HCT116 (cell line): ENCODE results near the gene YIPF1. TPM values are rescaled to one million over a fixed set of nuclear protein-coding genes. Genes with fewer than 3 reads are reported as not detected.

Experiments used
- ATAC-seq: fragments of 200-7000 bp; cut with Tn5 transposase; 2 replicates; pipeline ENCODE4 v1.9.1; 2020; ENCODE audit warnings: mild to moderate bottlenecking, moderate library complexity
- BruUV-seq: library from RNA; stranded (reverse); fragments of 400-500 nt; replicated peaks from 2 replicates; lab custom pipeline; 2021; lab: Mats Ljungman, UMichigan
- CTCF ChIA-PET: fragments of 300-600 bp; sonication (Branson Sonifier 250); formaldehyde crosslinking; loops from one replicate; lab custom pipeline; 2021; ENCODE audit warnings: antibody characterized with exemption; lab: Charles Lee
- POLR2A ChIA-PET: fragments of 300-600, 350-600 bp; sonication (Branson Sonifier 250); formaldehyde crosslinking; loops from one replicate; lab custom pipeline; 2021; ENCODE audit warnings: antibody characterized with exemption; lab: Charles Lee
- RAD21 ChIA-PET, 2 experiments: fragments of 300-600 bp; sonication (Branson Sonifier 250); formaldehyde crosslinking; loops; one replicate each; lab custom pipeline; 2023; ENCODE audit warnings: low total read pairs in 2 of 2; ENCODE audit not compliant: uncharacterized antibody in 2 of 2, unreplicated experiment in 2 of 2, low non-redundant PET in 1 of 2; lab: Charles Lee
- DNase-seq: peaks from one replicate; pipeline ENCODE4 v3.0.0-alpha.2; 2010; ENCODE audit warnings: low read depth, low spot score
- H2AFZ ChIP-seq: fragments of 200-600 bp; shearing (Covaris generic), sonication (generic); 2 replicates; pipeline ENCODE4 v1.6.1; 2017; ENCODE audit warnings: low read depth, mixed run types, mixed read lengths, antibody characterized with exemption, low read length; ENCODE audit not compliant: poor library complexity, severe bottlenecking
- H3K27ac ChIP-seq: 2 replicates; pipeline ENCODE4 v1.5.1; 2012; ENCODE audit warnings: low read depth, low read length
- H3K27me3 ChIP-seq: fragments of 200-600 bp; sonication (generic); 2 replicates; pipeline ENCODE4 v1.6.1; 2016; ENCODE audit warnings: mixed run types, low read length, mixed read lengths; ENCODE audit not compliant: insufficient read depth
- H3K36me3 ChIP-seq, 2 experiments: fragments of 200-500 bp in 1 of 2; fragments of 200-600 bp in 1 of 2; sonication (Bioruptor generic) in 1 of 2; sonication (generic) in 1 of 2; 2 replicates each; pipeline versions ENCODE4 v1.5.1 to v1.6.1; 2014 to 2016; ENCODE audit warnings: low read length in 2 of 2, inconsistent platforms in 1 of 2, mixed read lengths in 1 of 2, mixed run types in 1 of 2; ENCODE audit not compliant: insufficient read depth in 2 of 2, control insufficient read depth in 1 of 2
- H3K4me1 ChIP-seq, 2 experiments: fragments of 200-600 bp in 1 of 2; sonication (generic) in 1 of 2; 2 replicates each; pipeline versions ENCODE4 v1.5.1 to v1.6.1; 2012 to 2017; ENCODE audit warnings: low read length in 2 of 2, inconsistent platforms in 1 of 2, mild to moderate bottlenecking in 1 of 2, mixed read lengths in 1 of 2, mixed run types in 1 of 2, moderate library complexity in 1 of 2; ENCODE audit not compliant: insufficient read depth in 2 of 2, control insufficient read depth in 1 of 2
- H3K4me2 ChIP-seq: fragments of 200-600 bp; sonication (generic); 2 replicates; pipeline ENCODE4 v1.6.1; 2017; ENCODE audit warnings: mixed run types, low read length, mixed read lengths
- H3K4me3 ChIP-seq, 2 experiments: fragments of 200-600 bp in 1 of 2; sonication (generic) in 1 of 2; replicated peaks in 1 of 2; 2 replicates each; pipeline ENCODE4 v1.5.1; 2011 to 2016; ENCODE audit warnings: low read length in 2 of 2, control low read depth in 1 of 2, low read depth in 1 of 2, mild to moderate bottlenecking in 1 of 2, mixed read lengths in 1 of 2, mixed run types in 1 of 2
- H3K79me2 ChIP-seq: fragments of 200-600 bp; sonication (generic); 2 replicates; pipeline ENCODE4 v1.6.1; 2017; ENCODE audit warnings: mild to moderate bottlenecking, mixed run types, low read length, moderate library complexity, mixed read lengths; ENCODE audit not compliant: insufficient read depth
- H3K9ac ChIP-seq: fragments of 200-600 bp; sonication (generic); 2 replicates; pipeline ENCODE4 v1.6.1; 2016; ENCODE audit warnings: low read length, mixed read lengths
- H3K9me2 ChIP-seq: fragments of 200-600 bp; sonication (generic), shearing (Covaris generic); 2 replicates; pipeline ENCODE4 v1.6.1; 2017; ENCODE audit warnings: mixed run types, mild to moderate bottlenecking, moderate library complexity; ENCODE audit not compliant: insufficient read depth
- H3K9me3 ChIP-seq, 2 experiments: fragments of 200-500 bp in 1 of 2; fragments of 200-600 bp in 1 of 2; sonication (Bioruptor generic) in 1 of 2; sonication (generic) in 1 of 2; 2 replicates each; pipeline ENCODE4 v1.6.1; 2014 to 2017; ENCODE audit warnings: low read length in 2 of 2, mixed read lengths in 2 of 2, inconsistent platforms in 1 of 2, low read depth in 1 of 2, mild to moderate bottlenecking in 1 of 2, mixed run types in 1 of 2, moderate library complexity in 1 of 2; ENCODE audit not compliant: control insufficient read depth in 1 of 2, insufficient read depth in 1 of 2
- H4K20me1 ChIP-seq: fragments of 200-600 bp; sonication (generic), shearing (Covaris generic); 2 replicates; pipeline ENCODE4 v1.6.1; 2017; ENCODE audit warnings: mixed run types, mild to moderate bottlenecking, moderate library complexity; ENCODE audit not compliant: insufficient read depth
- CBX3 ChIP-seq: IDR thresholded peaks from 2 replicates; pipeline ENCODE4 v1.6.1; 2012; ENCODE audit warnings: low read depth
- EGR1 ChIP-seq: IDR thresholded peaks from 2 replicates; pipeline ENCODE4 v1.6.1; 2012; ENCODE audit warnings: low read depth
- ELF1 ChIP-seq: IDR thresholded peaks from 2 replicates; pipeline ENCODE4 v1.6.1; 2012; ENCODE audit warnings: low read depth, borderline replicate concordance
- EZH2 ChIP-seq: fragments of 200-600 bp; sonication (generic); IDR thresholded peaks from 2 replicates; pipeline ENCODE4 v1.6.1; 2017; ENCODE audit warnings: antibody characterized with exemption, mixed run types
- FOSL1 ChIP-seq: IDR thresholded peaks from 2 replicates; pipeline ENCODE4 v1.6.1; 2012; ENCODE audit warnings: low read depth
- JUND ChIP-seq: IDR thresholded peaks from 2 replicates; pipeline ENCODE4 v1.6.1; 2012
- POLR2A ChIP-seq: IDR thresholded peaks from 2 replicates; pipeline ENCODE4 v1.7.0; 2011; ENCODE audit warnings: borderline replicate concordance; ENCODE audit not compliant: insufficient read depth, insufficient read length; ENCODE audit errors: extremely low read depth
- POLR2AphosphoS5 ChIP-seq: IDR thresholded peaks from 2 replicates; pipeline ENCODE4 v1.6.1; 2011; ENCODE audit warnings: mild to moderate bottlenecking, low read depth, low read length, moderate library complexity
- RAD21 ChIP-seq: IDR thresholded peaks from 2 replicates; pipeline ENCODE4 v1.6.1; 2012; ENCODE audit warnings: low read depth, mild to moderate bottlenecking
- SIN3A ChIP-seq: IDR thresholded peaks from 2 replicates; pipeline ENCODE4 v1.6.1; 2012; ENCODE audit warnings: low read depth
- SP1 ChIP-seq: IDR thresholded peaks from 2 replicates; pipeline ENCODE4 v1.6.1; 2012; ENCODE audit warnings: low read depth
- SRF ChIP-seq: IDR thresholded peaks from 2 replicates; pipeline ENCODE4 v1.6.1; 2012; ENCODE audit warnings: low read depth
- TCF7L2 ChIP-seq: IDR thresholded peaks from 2 replicates; pipeline ENCODE4 v1.7.0; 2011; ENCODE audit warnings: borderline replicate concordance, inconsistent platforms; ENCODE audit not compliant: insufficient read depth, insufficient read length; ENCODE audit errors: extremely low read depth
- ZFX ChIP-seq: fragments of 450-650 bp; IDR thresholded peaks from 2 replicates; pipeline ENCODE4 v1.6.1; 2017
- ZNF274 ChIP-seq: fragments of 200-500 bp; sonication (Bioruptor generic); IDR thresholded peaks from 2 replicates; pipeline ENCODE4 v1.6.1; 2014; ENCODE audit warnings: mild to moderate bottlenecking, low read depth, low read length, inconsistent platforms
- intact Hi-C: fragments of 100-400 bp; cut with micrococcal nuclease; formaldehyde crosslinking; loops from 2 replicates; pipeline ENCODE4 v1.10.0; 2022
- total RNA-seq: library from RNA; stranded (reverse); gene quantifications from one replicate; pipeline ENCODE4 v1.2.1, GENCODE V29; 2021; ENCODE audit not compliant: unreplicated experiment
- TF ChIP-seq, protein P1 (sequence below): IDR thresholded peaks from 2 replicates; pipeline ENCODE4 v1.6.1; 2012
- TF ChIP-seq, protein P2 (sequence below), 3 experiments: fragments of 200-600 bp in 1 of 3; sonication (generic) in 1 of 3; IDR thresholded peaks in 2 of 3; conservative IDR thresholded peaks in 1 of 3; 2 replicates each; pipeline ENCODE4 v1.5.1; 2012 to 2017; ENCODE audit warnings: low read depth in 2 of 3, low read length in 2 of 3, antibody characterized with exemption in 1 of 3, borderline replicate concordance in 1 of 3, control low read depth in 1 of 3, mild to moderate bottlenecking in 1 of 3, mixed read lengths in 1 of 3, mixed run types in 1 of 3, moderate library complexity in 1 of 3; ENCODE audit not compliant: insufficient read depth in 1 of 3
- TF ChIP-seq, protein P3 (sequence below): IDR thresholded peaks from 2 replicates; pipeline ENCODE4 v1.6.1; 2011; ENCODE audit warnings: mild to moderate bottlenecking, low read length, moderate library complexity; ENCODE audit not compliant: insufficient replicate concordance; ENCODE audit errors: extremely low read depth
- TF ChIP-seq, protein P4 (sequence below): IDR thresholded peaks from 2 replicates; pipeline ENCODE4 v1.6.1; 2012; ENCODE audit warnings: low read depth
- TF ChIP-seq, protein P5 (sequence below): IDR thresholded peaks from 2 replicates; pipeline ENCODE4 v1.6.1; 2012

YIPF1 gene
- total RNA-seq, 1 experiment from 2014 or later = 16.4 TPM

DNA sequence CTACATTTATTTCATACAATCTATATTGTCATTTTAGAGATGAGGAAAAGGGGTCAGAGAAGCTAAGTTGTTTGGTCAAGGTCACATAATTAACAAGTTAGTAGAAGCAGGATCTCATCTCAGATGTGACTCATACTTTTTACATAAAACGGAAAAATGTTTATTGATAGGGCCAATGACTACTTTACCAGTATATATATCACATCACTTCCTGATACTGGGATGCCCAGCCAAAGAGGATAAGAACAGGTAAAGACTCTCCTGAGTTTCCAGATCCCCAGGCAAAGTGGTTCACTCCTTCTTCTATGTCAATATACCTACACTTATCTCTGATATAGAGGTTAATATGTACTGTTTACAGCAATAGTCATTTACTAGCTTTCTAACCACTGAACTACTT, 21.0 kb downstream of the YIPF1 start:
- intact Hi-C loops = no loop called here
- ChIA-PET RAD21 (no interaction called here), POLR2A (no interaction called here), CTCF (interaction anchor here (1.5 to 1.6 kb wide), 2 partner anchors 8 to 10 kb away, joined by 3 to 7 read pairs; no protein-coding TSS in a partner anchor)
- no peaks in the 10 kb centered on the region for H4K20me1 ChIP-seq
- no peak for TF ChIP-seq SRF
- TF ChIP-seq RAD21 = no peak
- TF ChIP-seq POLR2AphosphoS5 = no peak
- TF ChIP-seq, protein P1, sequence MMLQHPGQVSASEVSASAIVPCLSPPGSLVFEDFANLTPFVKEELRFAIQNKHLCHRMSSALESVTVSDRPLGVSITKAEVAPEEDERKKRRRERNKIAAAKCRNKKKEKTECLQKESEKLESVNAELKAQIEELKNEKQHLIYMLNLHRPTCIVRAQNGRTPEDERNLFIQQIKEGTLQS = no peak
- TF ChIP-seq, protein P2, sequence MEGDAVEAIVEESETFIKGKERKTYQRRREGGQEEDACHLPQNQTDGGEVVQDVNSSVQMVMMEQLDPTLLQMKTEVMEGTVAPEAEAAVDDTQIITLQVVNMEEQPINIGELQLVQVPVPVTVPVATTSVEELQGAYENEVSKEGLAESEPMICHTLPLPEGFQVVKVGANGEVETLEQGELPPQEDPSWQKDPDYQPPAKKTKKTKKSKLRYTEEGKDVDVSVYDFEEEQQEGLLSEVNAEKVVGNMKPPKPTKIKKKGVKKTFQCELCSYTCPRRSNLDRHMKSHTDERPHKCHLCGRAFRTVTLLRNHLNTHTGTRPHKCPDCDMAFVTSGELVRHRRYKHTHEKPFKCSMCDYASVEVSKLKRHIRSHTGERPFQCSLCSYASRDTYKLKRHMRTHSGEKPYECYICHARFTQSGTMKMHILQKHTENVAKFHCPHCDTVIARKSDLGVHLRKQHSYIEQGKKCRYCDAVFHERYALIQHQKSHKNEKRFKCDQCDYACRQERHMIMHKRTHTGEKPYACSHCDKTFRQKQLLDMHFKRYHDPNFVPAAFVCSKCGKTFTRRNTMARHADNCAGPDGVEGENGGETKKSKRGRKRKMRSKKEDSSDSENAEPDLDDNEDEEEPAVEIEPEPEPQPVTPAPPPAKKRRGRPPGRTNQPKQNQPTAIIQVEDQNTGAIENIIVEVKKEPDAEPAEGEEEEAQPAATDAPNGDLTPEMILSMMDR (IDR thresholded peaks at IDR 0.05 in 2 of 3, conservative IDR thresholded peaks at IDR 0.05 in 1 of 3; ENCODE audit: borderline replicate concordance in 1 of 3, insufficient read depth in 1 of 3, low read depth in 2 of 3, low read length in 2 of 3) = no peak
- no peak for TF ChIP-seq ZNF274
- TF ChIP-seq, protein P3, sequence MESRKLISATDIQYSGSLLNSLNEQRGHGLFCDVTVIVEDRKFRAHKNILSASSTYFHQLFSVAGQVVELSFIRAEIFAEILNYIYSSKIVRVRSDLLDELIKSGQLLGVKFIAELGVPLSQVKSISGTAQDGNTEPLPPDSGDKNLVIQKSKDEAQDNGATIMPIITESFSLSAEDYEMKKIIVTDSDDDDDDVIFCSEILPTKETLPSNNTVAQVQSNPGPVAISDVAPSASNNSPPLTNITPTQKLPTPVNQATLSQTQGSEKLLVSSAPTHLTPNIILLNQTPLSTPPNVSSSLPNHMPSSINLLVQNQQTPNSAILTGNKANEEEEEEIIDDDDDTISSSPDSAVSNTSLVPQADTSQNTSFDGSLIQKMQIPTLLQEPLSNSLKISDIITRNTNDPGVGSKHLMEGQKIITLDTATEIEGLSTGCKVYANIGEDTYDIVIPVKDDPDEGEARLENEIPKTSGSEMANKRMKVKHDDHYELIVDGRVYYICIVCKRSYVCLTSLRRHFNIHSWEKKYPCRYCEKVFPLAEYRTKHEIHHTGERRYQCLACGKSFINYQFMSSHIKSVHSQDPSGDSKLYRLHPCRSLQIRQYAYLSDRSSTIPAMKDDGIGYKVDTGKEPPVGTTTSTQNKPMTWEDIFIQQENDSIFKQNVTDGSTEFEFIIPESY = no peak
- TF ChIP-seq ELF1 = no peak
- TF ChIP-seq, protein P4, sequence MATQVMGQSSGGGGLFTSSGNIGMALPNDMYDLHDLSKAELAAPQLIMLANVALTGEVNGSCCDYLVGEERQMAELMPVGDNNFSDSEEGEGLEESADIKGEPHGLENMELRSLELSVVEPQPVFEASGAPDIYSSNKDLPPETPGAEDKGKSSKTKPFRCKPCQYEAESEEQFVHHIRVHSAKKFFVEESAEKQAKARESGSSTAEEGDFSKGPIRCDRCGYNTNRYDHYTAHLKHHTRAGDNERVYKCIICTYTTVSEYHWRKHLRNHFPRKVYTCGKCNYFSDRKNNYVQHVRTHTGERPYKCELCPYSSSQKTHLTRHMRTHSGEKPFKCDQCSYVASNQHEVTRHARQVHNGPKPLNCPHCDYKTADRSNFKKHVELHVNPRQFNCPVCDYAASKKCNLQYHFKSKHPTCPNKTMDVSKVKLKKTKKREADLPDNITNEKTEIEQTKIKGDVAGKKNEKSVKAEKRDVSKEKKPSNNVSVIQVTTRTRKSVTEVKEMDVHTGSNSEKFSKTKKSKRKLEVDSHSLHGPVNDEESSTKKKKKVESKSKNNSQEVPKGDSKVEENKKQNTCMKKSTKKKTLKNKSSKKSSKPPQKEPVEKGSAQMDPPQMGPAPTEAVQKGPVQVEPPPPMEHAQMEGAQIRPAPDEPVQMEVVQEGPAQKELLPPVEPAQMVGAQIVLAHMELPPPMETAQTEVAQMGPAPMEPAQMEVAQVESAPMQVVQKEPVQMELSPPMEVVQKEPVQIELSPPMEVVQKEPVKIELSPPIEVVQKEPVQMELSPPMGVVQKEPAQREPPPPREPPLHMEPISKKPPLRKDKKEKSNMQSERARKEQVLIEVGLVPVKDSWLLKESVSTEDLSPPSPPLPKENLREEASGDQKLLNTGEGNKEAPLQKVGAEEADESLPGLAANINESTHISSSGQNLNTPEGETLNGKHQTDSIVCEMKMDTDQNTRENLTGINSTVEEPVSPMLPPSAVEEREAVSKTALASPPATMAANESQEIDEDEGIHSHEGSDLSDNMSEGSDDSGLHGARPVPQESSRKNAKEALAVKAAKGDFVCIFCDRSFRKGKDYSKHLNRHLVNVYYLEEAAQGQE = no peak
- TF ChIP-seq EGR1 = no peak
- TF ChIP-seq JUND = no peak
- no peak for TF ChIP-seq SP1
- no peak for TF ChIP-seq ZFX
- TF ChIP-seq, protein P5, sequence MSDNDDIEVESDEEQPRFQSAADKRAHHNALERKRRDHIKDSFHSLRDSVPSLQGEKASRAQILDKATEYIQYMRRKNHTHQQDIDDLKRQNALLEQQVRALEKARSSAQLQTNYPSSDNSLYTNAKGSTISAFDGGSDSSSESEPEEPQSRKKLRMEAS = no peak
- TF ChIP-seq SIN3A = no peak
- no peak for TF ChIP-seq TCF7L2
- TF ChIP-seq CBX3 = no peak
- no peak for TF ChIP-seq EZH2
- no peak for TF ChIP-seq POLR2A
- no peak for TF ChIP-seq FOSL1
- no peaks in the 10 kb centered on the region for H3K4me1 ChIP-seq
- DNase-seq (no peak), ATAC-seq (no peak)
- H3K79me2 ChIP-seq = no peaks in the 10 kb centered on the region
- H2AFZ ChIP-seq = no peak overlapping the region
- 0 out of 4 replicates have a peak, but pooled peaks cover 3 to 6% of the 10 kb centered on the region in 2 experiments for H3K36me3 ChIP-seq
- H3K9me3 ChIP-seq = no peaks in the 10 kb centered on the region
- no peak overlapping the region for H3K9ac ChIP-seq
- no TSS peak for BruUV-seq
- H3K9me2 ChIP-seq = no peaks in the 10 kb centered on the region
- no peaks in the 10 kb centered on the region for H3K27me3 ChIP-seq
- H3K4me3 ChIP-seq = no peak overlapping the region
- H3K27ac ChIP-seq = no peak overlapping the region
- H3K4me2 ChIP-seq = no peak overlapping the region
